LNCaP clone FGC (cell line): Measurements from ENCODE around the gene DDAH2.

Source experiments
- DNase-seq: peaks from one replicate; pipeline ENCODE4 v3.0.0-alpha.2; 2011; ENCODE audit warnings: low read depth
- H3K4me3 ChIP-seq: 2 replicates; pipeline ENCODE4 v1.5.1; 2011; ENCODE audit warnings: mild to moderate bottlenecking, low read depth, low read length, control low read depth
- CTCF ChIP-seq: IDR thresholded peaks from 2 replicates; pipeline ENCODE4 v1.5.1; 2012; ENCODE audit warnings: mild to moderate bottlenecking; ENCODE audit not compliant: control insufficient read depth, insufficient read depth; ENCODE audit errors: extremely low read depth

The DDAH2 gene

DNA sequence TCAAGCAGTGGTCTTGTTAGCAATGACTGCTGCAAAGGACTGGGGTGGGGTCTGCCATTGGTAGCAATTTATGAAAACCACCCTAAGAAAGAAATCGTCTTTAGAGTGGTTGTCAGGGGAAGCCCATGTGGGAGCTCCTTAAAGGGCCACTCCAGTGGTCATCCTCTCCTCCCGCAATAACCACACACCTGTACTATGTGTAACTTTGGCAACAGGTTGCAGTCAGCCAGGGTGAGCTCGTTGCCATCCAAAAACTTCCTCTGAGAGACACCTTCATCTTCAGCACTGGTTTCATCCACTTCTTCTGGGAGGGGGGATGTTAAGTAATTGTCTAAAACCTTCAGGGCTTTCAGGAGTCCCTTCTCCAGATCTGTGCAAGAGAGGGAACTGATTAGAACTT is 2.9 kb upstream of the DDAH2 start:
- no peak for TF ChIP-seq CTCF
- no peak for DNase-seq
- H3K4me3 ChIP-seq = no peak overlapping the region

DNA sequence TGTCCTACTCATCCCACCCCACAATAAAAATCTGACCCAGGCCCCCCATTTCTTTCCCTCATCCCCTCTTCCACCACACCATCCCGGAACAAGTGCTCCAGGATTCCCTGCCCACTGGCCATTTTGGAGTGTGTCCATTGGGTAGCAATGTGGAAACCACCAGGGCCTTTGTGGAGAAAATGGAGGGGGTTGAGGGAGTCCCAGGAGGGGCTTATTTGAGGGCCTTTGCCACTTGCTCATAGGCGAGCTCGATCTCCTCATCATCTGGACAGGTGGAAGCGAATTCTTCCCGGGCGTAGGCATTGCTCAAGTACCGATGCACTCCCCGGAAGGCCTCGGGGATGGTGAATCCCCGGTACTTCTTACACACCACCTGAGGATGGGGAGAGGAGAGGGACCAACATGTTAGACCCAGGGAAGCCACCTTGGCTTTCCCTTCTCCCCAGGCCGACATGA is 1.6 kb upstream of the DDAH2 start:
- no peak overlapping the region for H3K4me3 ChIP-seq
- no peak for DNase-seq
- TF ChIP-seq CTCF = no peak

GRCh38 chr6:31729979-31730630 is 1.0 kb upstream of the DDAH2 start:
- peak overlapping the region; percentile 85 for H3K4me3 ChIP-seq
- no peak for DNase-seq
- TF ChIP-seq CTCF = 0 out of 2 replicates have a peak, but pooled peaks have one; percentile 6

DNA sequence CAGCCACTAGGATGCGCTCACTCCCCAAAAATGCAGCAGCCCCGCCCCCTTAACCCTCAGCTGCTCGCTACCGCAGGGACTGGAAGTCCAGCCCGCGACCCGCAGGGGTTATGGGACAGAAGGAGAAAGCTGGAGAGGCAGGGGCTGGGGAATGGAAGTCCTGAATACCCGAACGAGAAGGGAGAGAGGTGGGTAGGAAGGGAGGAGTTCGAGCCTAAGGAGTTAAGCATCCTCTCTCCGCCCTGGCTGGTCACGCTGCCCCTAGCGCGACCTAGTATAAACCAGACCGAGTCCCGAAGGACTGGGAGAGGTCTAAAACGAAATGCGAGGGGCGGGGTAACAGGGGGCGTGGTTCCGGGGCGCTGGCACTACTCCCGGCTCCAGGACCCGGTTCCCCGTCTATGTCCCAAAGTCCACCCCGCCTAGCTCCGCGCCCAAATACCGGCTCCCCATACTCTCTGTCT is 448 bp upstream of the DDAH2 start:
- peak overlapping the region; percentile 85 for H3K4me3 ChIP-seq
- peak; percentile 58 for DNase-seq
- peak; percentile 69 for TF ChIP-seq CTCF

DNA sequence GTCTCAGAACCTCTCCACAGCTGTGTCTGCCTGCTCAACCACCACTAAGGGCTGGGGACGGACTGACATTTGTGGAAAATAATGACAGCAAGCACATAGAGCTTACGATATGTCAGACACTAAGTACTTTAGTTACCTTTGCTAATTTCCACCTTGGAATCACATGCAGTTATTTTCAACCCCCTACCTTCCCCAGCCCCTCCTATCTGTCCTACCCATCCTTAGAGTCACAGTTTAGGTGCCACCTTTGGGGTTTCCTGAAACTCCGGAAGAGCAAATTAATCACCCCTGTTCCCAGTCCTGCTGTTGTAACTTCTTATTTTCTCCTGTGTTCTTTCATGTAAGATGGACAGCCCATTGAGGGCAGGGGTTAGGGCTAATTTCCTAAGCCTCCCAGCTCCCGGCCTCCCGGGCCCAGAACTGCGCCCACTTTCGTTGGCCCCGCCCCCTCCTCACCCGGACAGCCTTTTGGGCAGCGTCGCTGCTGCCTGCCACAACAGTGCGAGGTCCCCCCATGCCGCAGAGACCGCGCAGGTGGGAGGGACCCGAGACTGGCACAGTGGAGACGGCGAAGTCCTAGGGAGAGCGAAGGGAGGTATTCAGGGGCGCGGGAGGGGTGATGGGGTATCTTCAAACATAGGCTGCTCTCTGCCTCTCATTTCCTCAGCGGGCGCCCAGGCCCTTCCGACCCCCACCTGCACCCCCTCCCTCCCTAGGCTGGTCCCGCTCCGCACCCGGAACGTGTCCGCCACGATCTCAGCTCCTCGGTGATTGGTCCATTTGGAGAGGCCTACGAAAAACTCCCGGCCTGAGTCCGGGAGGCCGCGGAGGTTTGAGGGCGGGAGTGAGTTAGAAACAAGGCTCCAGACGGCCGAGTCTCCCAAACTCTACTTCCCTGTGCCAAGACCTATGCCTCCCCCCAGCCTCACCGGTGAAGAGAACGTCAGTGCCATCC is 1.1 kb downstream of the DDAH2 start:
- no peak overlapping the region; the same call in 1 of the 2 replicates for H3K4me3 ChIP-seq
- DNase-seq = no peak
- no peak for TF ChIP-seq CTCF

- DNase-seq = no peak
- H3K4me3 ChIP-seq = no peak overlapping the region
- no peak for TF ChIP-seq CTCF
Measured at GRCh38 chr6:31727034-31727716, 1.9 kb downstream of the DDAH2 start.
